CD4-positive, alpha-beta T cell (primary cell): ENCODE measurements around the gene PRADC1. TPM values are rescaled to one million over a fixed set of nuclear protein-coding genes. Genes with fewer than 3 reads are reported as not detected.
A peak's percentile ranks its signal among the peaks of the same experiment; 100 is the strongest.

Experiments used
- ATAC-seq: fragments of 200-7000 bp; cut with Tn5 transposase; one replicate; pipeline ENCODE4 v1.10.0; 2022; ENCODE audit warnings: mild to moderate bottlenecking; ENCODE audit not compliant: poor library complexity
- CTCF ChIA-PET: fragments of 350-600 bp; sonication (Branson Sonifier 250); formaldehyde crosslinking; loops from one replicate; lab custom pipeline; 2021; ENCODE audit warnings: antibody characterized with exemption, inconsistent platforms; lab: Charles Lee
- POLR2A ChIA-PET: fragments of 350-600 bp; sonication (Branson Sonifier 250); formaldehyde crosslinking; loops from one replicate; lab custom pipeline; 2021; ENCODE audit warnings: antibody characterized with exemption, inconsistent platforms; lab: Charles Lee
- DNase-seq, 14 experiments: peaks; one replicate each; pipeline ENCODE4 v3.0.0-alpha.2; 2013 to 2020; ENCODE audit warnings: mixed read lengths in 2 of 14
- H3K27ac ChIP-seq, 2 donors: one replicate each; pipeline versions ENCODE4 v1.5.1 to v1.7.0; 2013; ENCODE audit warnings: low read length in 2 of 2, low read depth in 1 of 2, mild to moderate bottlenecking in 1 of 2
- H3K27me3 ChIP-seq, 2 experiments: 1 replicate in 1 of 2; 2 replicates in 1 of 2; pipeline versions ENCODE4 v1.6.1 to v1.7.0; 2013; ENCODE audit warnings: low read length in 2 of 2, control low read depth in 1 of 2, mild to moderate bottlenecking in 1 of 2, moderate library complexity in 1 of 2; ENCODE audit not compliant: insufficient read depth in 2 of 2, control insufficient read depth in 1 of 2
- H3K36me3 ChIP-seq: one replicate; pipeline ENCODE4 v1.6.1; 2013; ENCODE audit warnings: low read length, control low read depth; ENCODE audit not compliant: insufficient read depth
- H3K4me1 ChIP-seq: one replicate; pipeline ENCODE4 v1.6.1; 2013; ENCODE audit warnings: low read length, control low read depth; ENCODE audit not compliant: insufficient read depth
- H3K4me3 ChIP-seq: one replicate; pipeline ENCODE4 v1.5.1; 2013; ENCODE audit warnings: mild to moderate bottlenecking, low read length, moderate library complexity
- H3K9me3 ChIP-seq, 2 experiments: 1 replicate in 1 of 2; 2 replicates in 1 of 2; pipeline versions ENCODE4 v1.6.1 to v1.7.0; 2013; ENCODE audit warnings: low read length in 2 of 2, mild to moderate bottlenecking in 2 of 2, control low read depth in 1 of 2, moderate library complexity in 1 of 2; ENCODE audit not compliant: control insufficient read depth in 1 of 2, insufficient read depth in 1 of 2
- H3K27ac Mint-ChIP-seq: one replicate; pipeline ENCODE4 v1.8.0; 2020; ENCODE audit warnings: mixed read lengths
- H3K27me3 Mint-ChIP-seq: one replicate; pipeline ENCODE4 v1.8.0; 2021; ENCODE audit warnings: mixed read lengths
- H3K36me3 Mint-ChIP-seq: one replicate; pipeline ENCODE4 v1.8.0; 2021; ENCODE audit warnings: low read depth, mixed read lengths
- H3K4me1 Mint-ChIP-seq: one replicate; pipeline ENCODE4 v1.8.0; 2021; ENCODE audit warnings: low read depth, mixed read lengths
- H3K4me3 Mint-ChIP-seq: one replicate; pipeline ENCODE4 v1.8.0; 2020; ENCODE audit warnings: mild to moderate bottlenecking, mixed read lengths
- H3K9me3 Mint-ChIP-seq: one replicate; pipeline ENCODE4 v1.8.0; 2020; ENCODE audit warnings: mixed read lengths
- CTCF ChIP-seq: fragments of 200-600 bp; IDR thresholded peaks from one replicate; pipeline ENCODE4 v1.8.0; 2022; ENCODE audit warnings: antibody characterized with exemption, mild to moderate bottlenecking
- intact Hi-C, 2 experiments: fragments of 100-400 bp; cut with DNase I in 1 of 2; cut with micrococcal nuclease in 1 of 2; formaldehyde crosslinking; loops; one replicate each; pipeline versions ENCODE4 v1.15.1 to v1.9.0; 2023 to 2025; cut with DNase I, micrococcal nuclease
- total RNA-seq, 174 experiments: library from RNA in 2 of 174; stranded (reverse) in 2 of 174; gene quantifications; one replicate each; pipeline ENCODE4 v1.2.3 and lab custom pipeline; 2021 to 2026

PRADC1 gene
- total RNA-seq, 2 experiments from 2014 or later: 2.9 to 3.0 TPM

GRCh38 chr2:73233932-73234832 lies 1.1 kb upstream of the PRADC1 start, which contains the start of gene CCT7:
Gene CCT7 (plus strand): TSS chr2:73234308. CDS start chr2:73234379, 71 bp downstream.
- no peak for TF ChIP-seq CTCF
- Histone ChIP-seq H3K27me3 (no peaks in the 10 kb centered on the region), H3K4me1 (peaks cover 39% of the 10 kb centered on the region), H3K36me3 (peaks cover 11% of the 10 kb centered on the region), H3K9me3 (no peaks in the 10 kb centered on the region), H3K27ac (peak within 1 kb of the TSS; percentile 82 to 90), H3K4me3 (peak within 1 kb of the TSS; percentile 98)
- ChIA-PET POLR2A (interaction anchor here (0.7 to 3.9 kb wide), 23 partner anchors 9 to 1903 kb away, joined by 3 to 46 read pairs (median 10); partner anchors contain the start of genes ALMS1, EGR4, FBXO41 and SFXN5), CTCF (interaction anchor here (0.8 to 5.8 kb wide), 6 partner anchors 19 to 1249 kb away, joined by 3 to 31 read pairs (median 8); partner anchors contain the start of genes ALMS1, CCDC142, SMYD5 and TTC31)
- peak; percentile 72 for ATAC-seq
- Mint-ChIP-seq H3K36me3 (peaks cover 33% of the 10 kb centered on the region), H3K4me3 (peak within 1 kb of the TSS; percentile 96), H3K9me3 (no peaks in the 10 kb centered on the region), H3K27ac (peak within 1 kb of the TSS; percentile 98), H3K4me1 (peaks cover 58% of the 10 kb centered on the region), H3K27me3 (no peaks in the 10 kb centered on the region)
- intact Hi-C loops: loop anchor here (1.0 to 10.0 kb wide), 10 partner anchors 20 to 1221 kb away; partner anchors contain the start of genes ALMS1 (in 2 of the 2), INO80B (in 2 of the 2), SFXN5 (in 2 of the 2) and WBP1 (in 2 of the 2)
- DNase-seq: peak; percentile 78 to 94 (median 83)

GRCh38 chr2:73232403-73233153 lies 461 bp downstream of the PRADC1 start:
- ATAC-seq: no peak
- Mint-ChIP-seq H3K36me3 (peaks cover 22% of the 10 kb centered on the region), H3K9me3 (no peaks in the 10 kb centered on the region), H3K4me1 (peaks cover 46% of the 10 kb centered on the region), H3K4me3 (peak overlapping the region; percentile 96), H3K27me3 (no peaks in the 10 kb centered on the region), H3K27ac (peak overlapping the region; percentile 98)
- peaks cover 2% of the 10 kb centered on the region for H3K36me3 ChIP-seq
- peak overlapping the region; percentile 98 for H3K4me3 ChIP-seq
- H3K27ac ChIP-seq: peak overlapping the region in 1 of 2 donors; percentile 90
- intact Hi-C loops: loop anchor here (1.0 to 10.0 kb wide), 6 partner anchors 60 to 1222 kb away; partner anchors contain the start of genes ALMS1 (in 2 of the 2), INO80B (in 2 of the 2), SFXN5 (in 2 of the 2) and WBP1 (in 2 of the 2)
- H3K9me3 ChIP-seq: no peaks in the 10 kb centered on the region
- H3K27me3 ChIP-seq: no peaks in the 10 kb centered on the region
- peaks cover 39% of the 10 kb centered on the region for H3K4me1 ChIP-seq
- DNase-seq: peak in 9 of 14 experiments; percentile 11 to 57 (median 21)
- TF ChIP-seq CTCF: no peak
- POLR2A ChIA-PET: interaction anchor here (0.8 to 3.9 kb wide), 18 partner anchors 9 to 1225 kb away, joined by 3 to 46 read pairs (median 10); partner anchors contain the start of genes ALMS1, EGR4, FBXO41 and SFXN5
- CTCF ChIA-PET: interaction anchor here (1.1 to 5.8 kb wide), 4 partner anchors 20 to 504 kb away, joined by 3 to 31 read pairs (median 19); partner anchors contain the start of genes SMYD5 and TPRKB

- CTCF ChIA-PET: no interaction called here
Observed at GRCh38 chr2:73228631-73229030, 4.4 kb downstream of the PRADC1 start.

More at GRCh38 chr2:73228631-73229030, 4.4 kb downstream of the PRADC1 start:
- Mint-ChIP-seq H3K27ac (no peak overlapping the region), H3K4me1 (peaks cover 10% of the 10 kb centered on the region), H3K9me3 (no peaks in the 10 kb centered on the region), H3K36me3 (peaks cover 24% of the 10 kb centered on the region), H3K4me3 (no peak overlapping the region), H3K27me3 (no peaks in the 10 kb centered on the region)
- POLR2A ChIA-PET: no interaction called here
- ATAC-seq (no peak), DNase-seq (no peak)
- H3K4me3 ChIP-seq: no peak overlapping the region
- TF ChIP-seq CTCF: no peak
- H3K4me1 ChIP-seq: peaks cover 10% of the 10 kb centered on the region
- peaks cover 22% of the 10 kb centered on the region for H3K36me3 ChIP-seq
- no peaks in the 10 kb centered on the region for H3K27me3 ChIP-seq
- intact Hi-C loops: no loop called here
- H3K27ac ChIP-seq: no peak overlapping the region
- no peaks in the 10 kb centered on the region for H3K9me3 ChIP-seq
